Parathyroid adenoma (tissue), 2 donors: ENCODE results near the gene PCDHA9.
A peak's percentile ranks its signal among the peaks of the same experiment; 100 is the strongest.
"Not testable (repeated sequence)": the region's sequence is repeated elsewhere in the genome, so short reads cannot be mapped to it uniquely, and the experiment has no call there.

ENCODE experiments used
- H2AFZ ChIP-seq: fragments of 300-600 bp; sonication (generic); one replicate; pipeline ENCODE4 v1.7.0; 2017; ENCODE audit warnings: antibody characterized with exemption, mild to moderate bottlenecking
- H3K27ac ChIP-seq: fragments of 300-600 bp; sonication (generic); one replicate; pipeline ENCODE4 v1.7.0; 2017
- H3K27me3 ChIP-seq: fragments of 300-600 bp; sonication (generic); one replicate; pipeline ENCODE4 v1.7.0; 2017; ENCODE audit warnings: low read length; ENCODE audit not compliant: control insufficient read depth, insufficient read depth
- H3K36me3 ChIP-seq: fragments of 300-600 bp; sonication (generic); one replicate; pipeline ENCODE4 v1.7.0; 2017; ENCODE audit warnings: low read length; ENCODE audit not compliant: control insufficient read depth, insufficient read depth
- H3K4me1 ChIP-seq: fragments of 300-600 bp; sonication (generic); one replicate; pipeline ENCODE4 v1.7.0; 2017; ENCODE audit warnings: control low read depth
- H3K4me2 ChIP-seq: fragments of 300-600 bp; sonication (generic); one replicate; pipeline ENCODE4 v1.7.0; 2017; ENCODE audit warnings: low read length
- H3K4me3 ChIP-seq: fragments of 300-600 bp; sonication (generic); one replicate; pipeline ENCODE4 v1.7.0; 2017; ENCODE audit warnings: low read depth, low read length
- H3K79me2 ChIP-seq: fragments of 300-600 bp; sonication (generic); one replicate; pipeline ENCODE4 v1.7.0; 2017; ENCODE audit warnings: control low read depth
- H3K9ac ChIP-seq: fragments of 300-600 bp; sonication (generic); one replicate; pipeline ENCODE4 v1.7.0; 2017; ENCODE audit warnings: mild to moderate bottlenecking
- H3K9me3 ChIP-seq: fragments of 300-600 bp; sonication (generic); one replicate; pipeline ENCODE4 v1.7.0; 2017; ENCODE audit warnings: low read length; ENCODE audit not compliant: control insufficient read depth
- CTCF ChIP-seq: fragments of 300-600 bp; sonication (generic); IDR thresholded peaks from one replicate; pipeline ENCODE4 v1.7.0; 2017; ENCODE audit warnings: antibody characterized with exemption, mild to moderate bottlenecking
- donor health status: primary hyperparathyroidism.

Gene PCDHA9

GRCh38 chr5:140822281-140822629 lies 25.9 kb upstream of the PCDHA9 start:
- Histone ChIP-seq H3K4me3 (no peak overlapping the region), H3K27me3 (no peaks in the 10 kb centered on the region), H3K79me2 (no peaks in the 10 kb centered on the region), H3K4me1 (no peaks in the 10 kb centered on the region), H3K9ac (no peak overlapping the region), H3K36me3 (no peaks in the 10 kb centered on the region), H3K9me3 (no peaks in the 10 kb centered on the region), H3K4me2 (no peak overlapping the region), H2AFZ (no peak overlapping the region), H3K27ac (no peak overlapping the region)
- TF ChIP-seq CTCF, result no peak

GRCh38 chr5:140822969-140823368 lies 25.2 kb upstream of the PCDHA9 start:
- not testable (repeated sequence) for H3K4me1 ChIP-seq, H3K27me3 ChIP-seq, H3K4me3 ChIP-seq, H3K9ac ChIP-seq, H2AFZ ChIP-seq, H3K4me2 ChIP-seq, H3K79me2 ChIP-seq, H3K9me3 ChIP-seq, H3K27ac ChIP-seq, H3K36me3 ChIP-seq

DNA sequence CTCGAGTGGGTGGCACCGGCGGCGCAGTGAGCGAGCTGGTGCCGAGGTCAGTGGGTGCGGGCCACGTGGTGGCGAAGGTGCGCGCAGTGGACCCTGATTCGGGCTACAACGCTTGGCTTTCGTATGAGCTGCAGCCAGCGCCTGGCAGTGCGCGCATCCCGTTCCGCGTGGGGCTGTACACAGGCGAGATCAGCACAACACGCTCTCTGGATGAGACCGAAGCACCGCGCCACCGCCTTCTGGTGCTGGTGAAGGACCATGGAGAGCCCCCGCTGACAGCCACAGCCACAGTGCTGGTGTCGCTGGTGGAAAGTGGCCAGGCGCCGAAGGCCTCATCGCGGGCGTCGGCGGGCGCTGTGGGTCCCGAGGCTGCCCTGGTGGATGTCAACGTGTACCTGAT lies 24.7 kb upstream of the PCDHA9 start:
- H3K4me2 ChIP-seq, result no peak overlapping the region
- TF ChIP-seq CTCF, result no peak
- no peaks in the 10 kb centered on the region for H3K79me2 ChIP-seq
- peaks cover 1% of the 10 kb centered on the region for H3K9me3 ChIP-seq
- H3K4me1 ChIP-seq, result no peaks in the 10 kb centered on the region
- no peak overlapping the region for H3K27ac ChIP-seq
- no peak overlapping the region for H2AFZ ChIP-seq
- no peak overlapping the region for H3K9ac ChIP-seq
- H3K27me3 ChIP-seq, result no peaks in the 10 kb centered on the region
- H3K36me3 ChIP-seq, result no peaks in the 10 kb centered on the region
- no peak overlapping the region for H3K4me3 ChIP-seq

- no peak within 1 kb of the TSS for H3K4me2 ChIP-seq
- H3K9ac ChIP-seq, result no peak within 1 kb of the TSS
- H3K36me3 ChIP-seq, result no peaks in the 10 kb centered on the region
- H3K27me3 ChIP-seq, result no peaks in the 10 kb centered on the region
- H3K9me3 ChIP-seq, result peaks cover 3% of the 10 kb centered on the region
- no peak within 1 kb of the TSS for H3K4me3 ChIP-seq
- peak within 1 kb of the TSS; percentile 12 for H3K27ac ChIP-seq
- TF ChIP-seq CTCF, result no peak
- no peaks in the 10 kb centered on the region for H3K79me2 ChIP-seq
- H2AFZ ChIP-seq, result no peak within 1 kb of the TSS
- H3K4me1 ChIP-seq, result no peaks in the 10 kb centered on the region
These were observed 20.3 kb upstream of the PCDHA9 start, which contains the start of gene PCDHA6 for GRCh38 chr5:140827704-140828361. Gene PCDHA6 (plus strand): TSS chr5:140827960. CDS start chr5:140828092, 132 bp downstream.

GRCh38 chr5:140828362-140828737 lies 19.8 kb upstream of the PCDHA9 start:
- H3K9me3 ChIP-seq, result peaks cover 3% of the 10 kb centered on the region
- no peak overlapping the region for H3K4me2 ChIP-seq

DNA sequence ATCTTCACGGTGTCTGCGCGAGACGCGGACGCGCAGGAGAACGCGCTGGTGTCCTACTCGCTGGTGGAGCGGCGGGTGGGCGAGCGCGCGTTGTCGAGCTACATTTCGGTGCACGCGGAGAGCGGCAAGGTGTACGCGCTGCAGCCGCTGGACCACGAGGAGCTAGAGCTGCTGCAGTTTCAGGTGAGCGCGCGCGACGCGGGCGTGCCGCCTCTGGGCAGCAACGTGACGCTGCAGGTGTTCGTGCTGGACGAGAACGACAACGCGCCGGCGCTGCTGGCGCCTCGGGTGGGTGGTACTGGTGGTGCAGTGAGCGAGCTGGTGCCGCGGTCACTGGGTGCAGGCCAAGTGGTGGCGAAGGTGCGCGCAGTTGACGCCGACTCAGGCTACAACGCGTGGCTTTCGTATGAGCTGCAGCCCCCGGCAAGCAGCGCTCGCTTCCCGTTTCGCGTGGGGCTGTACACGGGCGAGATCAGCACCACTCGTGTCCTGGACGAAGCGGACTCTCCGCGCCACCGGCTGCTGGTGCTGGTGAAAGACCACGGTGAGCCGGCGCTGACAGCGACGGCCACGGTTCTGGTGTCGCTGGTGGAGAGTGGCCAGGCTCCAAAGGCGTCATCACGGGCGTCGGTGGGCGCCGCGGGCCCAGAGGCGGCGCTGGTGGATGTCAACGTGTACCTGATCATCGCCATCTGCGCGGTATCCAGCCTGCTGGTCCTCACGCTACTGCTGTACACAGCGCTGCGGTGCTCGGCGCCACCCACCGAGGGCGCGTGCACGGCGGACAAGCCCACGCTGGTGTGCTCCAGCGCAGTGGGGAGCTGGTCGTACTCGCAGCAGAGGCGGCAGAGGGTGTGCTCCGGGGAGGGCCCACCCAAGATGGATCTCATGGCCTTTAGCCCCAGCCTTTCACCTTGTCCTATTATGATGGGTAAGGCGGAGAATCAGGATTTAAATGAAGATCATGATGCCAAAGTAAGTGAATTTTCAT lies 18.4 kb upstream of the PCDHA9 start:
- H3K9me3 ChIP-seq, H2AFZ ChIP-seq, H3K79me2 ChIP-seq, H3K27me3 ChIP-seq, H3K9ac ChIP-seq, H3K4me3 ChIP-seq, H3K4me2 ChIP-seq, H3K27ac ChIP-seq, H3K4me1 ChIP-seq, H3K36me3 ChIP-seq: not testable (repeated sequence)

More at GRCh38 chr5:140828362-140828737, 19.8 kb upstream of the PCDHA9 start:
- Histone ChIP-seq H3K4me3 (no peak overlapping the region), H2AFZ (no peak overlapping the region), H3K4me1 (no peaks in the 10 kb centered on the region), H3K36me3 (no peaks in the 10 kb centered on the region), H3K27ac (no peak overlapping the region), H3K79me2 (no peaks in the 10 kb centered on the region), H3K27me3 (no peaks in the 10 kb centered on the region), H3K9ac (no peak overlapping the region)
- no peak for TF ChIP-seq CTCF
